ENCODE data around the gene ZNF319.

DNA sequence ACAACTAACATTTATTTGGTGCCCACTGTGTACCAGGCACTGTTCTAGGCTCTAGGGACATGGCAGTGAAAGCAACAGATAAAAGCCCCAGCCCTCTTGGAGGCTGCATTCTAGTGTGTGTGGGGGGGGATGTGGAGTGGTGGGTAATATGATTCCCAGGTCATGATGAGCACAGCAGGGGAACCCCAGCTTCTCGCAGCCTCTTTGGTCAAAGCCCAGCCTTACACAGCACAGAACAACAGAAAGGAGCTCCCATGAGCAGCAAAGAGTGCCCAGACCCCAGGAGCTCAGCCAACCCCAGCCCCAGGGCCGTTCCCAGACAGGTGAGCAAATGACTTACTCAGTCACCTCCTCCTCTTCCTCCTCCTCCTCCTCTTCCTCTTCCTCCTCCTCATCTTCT is 51.5 kb downstream of the ZNF319 start:
- no peak for TF ChIP-seq ZFX (IDR thresholded peaks at IDR 0.05)
- TF ChIP-seq, protein P1, sequence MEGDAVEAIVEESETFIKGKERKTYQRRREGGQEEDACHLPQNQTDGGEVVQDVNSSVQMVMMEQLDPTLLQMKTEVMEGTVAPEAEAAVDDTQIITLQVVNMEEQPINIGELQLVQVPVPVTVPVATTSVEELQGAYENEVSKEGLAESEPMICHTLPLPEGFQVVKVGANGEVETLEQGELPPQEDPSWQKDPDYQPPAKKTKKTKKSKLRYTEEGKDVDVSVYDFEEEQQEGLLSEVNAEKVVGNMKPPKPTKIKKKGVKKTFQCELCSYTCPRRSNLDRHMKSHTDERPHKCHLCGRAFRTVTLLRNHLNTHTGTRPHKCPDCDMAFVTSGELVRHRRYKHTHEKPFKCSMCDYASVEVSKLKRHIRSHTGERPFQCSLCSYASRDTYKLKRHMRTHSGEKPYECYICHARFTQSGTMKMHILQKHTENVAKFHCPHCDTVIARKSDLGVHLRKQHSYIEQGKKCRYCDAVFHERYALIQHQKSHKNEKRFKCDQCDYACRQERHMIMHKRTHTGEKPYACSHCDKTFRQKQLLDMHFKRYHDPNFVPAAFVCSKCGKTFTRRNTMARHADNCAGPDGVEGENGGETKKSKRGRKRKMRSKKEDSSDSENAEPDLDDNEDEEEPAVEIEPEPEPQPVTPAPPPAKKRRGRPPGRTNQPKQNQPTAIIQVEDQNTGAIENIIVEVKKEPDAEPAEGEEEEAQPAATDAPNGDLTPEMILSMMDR (conservative IDR thresholded peaks at IDR 0.05) = no peak
